Measurements from ENCODE around the gene MOB4. TPM values are rescaled to one million over a fixed set of nuclear protein-coding genes. Genes with fewer than 3 reads are reported as not detected.

The MOB4 gene
- total and polyA plus RNA-seq, 2 experiments from 2014 or later = 26.4 to 96.4 TPM

DNA sequence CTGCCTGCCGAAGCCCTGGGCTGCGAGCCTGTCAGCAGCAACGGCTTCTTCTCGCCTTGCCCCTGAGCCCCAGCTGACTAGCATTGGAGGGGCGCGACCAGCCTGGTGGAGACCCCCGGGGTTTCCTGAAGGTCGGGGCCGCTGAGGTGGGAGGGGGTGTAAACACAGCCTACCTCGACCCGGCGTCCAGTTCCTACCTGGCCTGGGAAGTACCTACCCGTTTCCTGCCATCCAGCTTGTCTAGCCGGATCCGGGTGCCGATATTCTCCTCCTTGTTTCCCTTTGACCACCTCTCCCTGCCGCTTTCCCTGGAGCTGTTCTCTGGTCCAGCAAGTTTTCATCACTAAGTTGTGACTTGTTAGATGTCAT, 511 bp downstream of the MOB4 start:
- peak overlapping the region; percentile 90 for H3K27ac ChIP-seq

GRCh38 chr2:197517150-197517549, 1.3 kb downstream of the MOB4 start:
- Histone ChIP-seq H3K9me3 (ENCODE audit: low read depth) (no peaks in the 10 kb centered on the region), H3K4me3 (peak overlapping the region; percentile 63), H3K27ac (peak overlapping the region; percentile 90), H3K36me3 (no peaks in the 10 kb centered on the region), H3K27me3 (no peaks in the 10 kb centered on the region), H3K4me1 (ENCODE audit: low read depth) (peaks cover 24% of the 10 kb centered on the region)
- no peak for TF ChIP-seq CTCF (IDR thresholded peaks at IDR 0.05; ENCODE audit: low read depth, low read length)
- DNase-seq (ENCODE audit: low read depth in 1 of 2, low spot score in 1 of 2) = no peak

More for the DNA sequence above, 511 bp downstream of the MOB4 start:
- peak; percentile 33 to 49 for DNase-seq (ENCODE audit: low read depth in 1 of 2, low spot score in 1 of 2)
- Histone ChIP-seq H3K27me3 (no peaks in the 10 kb centered on the region), H3K4me3 (peak overlapping the region; percentile 63), H3K36me3 (no peaks in the 10 kb centered on the region), H3K9me3 (ENCODE audit: low read depth) (no peaks in the 10 kb centered on the region), H3K4me1 (ENCODE audit: low read depth) (peaks cover 24% of the 10 kb centered on the region)
- TF ChIP-seq CTCF (IDR thresholded peaks at IDR 0.05; ENCODE audit: low read depth, low read length) = no peak

DNA sequence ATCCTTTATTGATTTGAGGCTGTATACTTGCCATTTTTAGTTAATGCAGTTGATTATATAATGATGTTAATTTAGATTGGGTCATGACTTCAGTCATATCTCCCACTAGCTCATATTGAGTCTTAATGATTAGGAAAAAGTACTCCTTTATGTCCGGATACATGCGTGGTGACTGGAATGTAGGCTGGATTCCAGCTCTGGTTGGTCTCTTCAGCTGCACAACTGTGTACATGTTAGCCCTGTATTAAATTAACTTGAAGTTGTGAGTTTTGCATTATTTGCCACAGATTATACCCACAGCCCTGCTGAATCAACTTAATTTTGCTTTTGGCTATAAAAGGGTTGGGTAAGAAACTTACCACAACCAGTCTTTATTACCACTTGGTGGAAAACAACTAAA, 22.5 kb downstream of the MOB4 start:
- Histone ChIP-seq H3K27me3 (no peaks in the 10 kb centered on the region), H3K27ac (peak overlapping the region; percentile 1), H3K4me3 (no peak overlapping the region), H3K36me3 (peaks cover 29% of the 10 kb centered on the region), H3K9me3 (ENCODE audit: low read depth) (no peaks in the 10 kb centered on the region), H3K4me1 (ENCODE audit: low read depth) (no peaks in the 10 kb centered on the region)
- DNase-seq (ENCODE audit: low read depth in 1 of 2, low spot score in 1 of 2) = peak in 1 of 2 donors; percentile 63
- TF ChIP-seq CTCF (IDR thresholded peaks at IDR 0.05; ENCODE audit: low read depth, low read length) = no peak

- TF ChIP-seq CTCF (IDR thresholded peaks at IDR 0.05; ENCODE audit: low read depth, low read length) = no peak
- H3K27ac ChIP-seq = no peak overlapping the region
- H3K36me3 ChIP-seq = peaks cover 30% of the 10 kb centered on the region
- no peak for DNase-seq (ENCODE audit: low read depth in 1 of 2, low spot score in 1 of 2)
- no peak overlapping the region for H3K4me3 ChIP-seq
- no peaks in the 10 kb centered on the region for H3K4me1 ChIP-seq (ENCODE audit: low read depth)
- H3K9me3 ChIP-seq (ENCODE audit: low read depth) = no peaks in the 10 kb centered on the region
- no peaks in the 10 kb centered on the region for H3K27me3 ChIP-seq
These were observed 23.9 kb downstream of the MOB4 start for GRCh38 chr2:197539734-197540133.

DNA sequence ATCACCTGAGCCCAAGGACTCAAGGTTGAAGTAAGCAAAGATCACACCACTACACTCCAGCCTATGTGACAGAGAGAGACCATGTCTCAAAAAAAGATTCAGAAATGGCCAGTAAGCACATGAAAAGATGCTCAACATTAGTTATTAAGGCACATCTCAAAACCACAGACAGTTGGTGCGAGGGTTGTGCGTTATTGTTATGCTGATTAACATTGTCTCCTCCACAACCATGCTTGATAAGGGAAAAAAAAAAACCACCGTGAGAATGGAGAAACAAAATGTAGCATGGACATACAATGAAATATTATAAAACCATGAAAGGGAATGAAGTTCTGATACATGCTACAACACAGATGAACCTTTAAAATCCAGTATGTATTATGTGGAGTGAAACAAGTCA, 27.3 kb downstream of the MOB4 start:
- H3K9me3 ChIP-seq (ENCODE audit: low read depth) = no peaks in the 10 kb centered on the region
- H3K4me1 ChIP-seq (ENCODE audit: low read depth) = no peaks in the 10 kb centered on the region
- DNase-seq (ENCODE audit: low read depth in 1 of 2, low spot score in 1 of 2) = no peak
- no peak overlapping the region for H3K27ac ChIP-seq
- H3K36me3 ChIP-seq = peaks cover 17% of the 10 kb centered on the region
- no peak for TF ChIP-seq CTCF (IDR thresholded peaks at IDR 0.05; ENCODE audit: low read depth, low read length)
- no peaks in the 10 kb centered on the region for H3K27me3 ChIP-seq
- H3K4me3 ChIP-seq = no peak overlapping the region
